HG03097 (cell line): ENCODE results near the gene CMIP.

ENCODE experiments used
- ATAC-seq: cut with Tn5 transposase; IDR thresholded peaks from one replicate; pipeline ENCODE4 v1.9.1; 2021; ENCODE audit not compliant: unreplicated experiment, low FRiP score

Gene CMIP

DNA sequence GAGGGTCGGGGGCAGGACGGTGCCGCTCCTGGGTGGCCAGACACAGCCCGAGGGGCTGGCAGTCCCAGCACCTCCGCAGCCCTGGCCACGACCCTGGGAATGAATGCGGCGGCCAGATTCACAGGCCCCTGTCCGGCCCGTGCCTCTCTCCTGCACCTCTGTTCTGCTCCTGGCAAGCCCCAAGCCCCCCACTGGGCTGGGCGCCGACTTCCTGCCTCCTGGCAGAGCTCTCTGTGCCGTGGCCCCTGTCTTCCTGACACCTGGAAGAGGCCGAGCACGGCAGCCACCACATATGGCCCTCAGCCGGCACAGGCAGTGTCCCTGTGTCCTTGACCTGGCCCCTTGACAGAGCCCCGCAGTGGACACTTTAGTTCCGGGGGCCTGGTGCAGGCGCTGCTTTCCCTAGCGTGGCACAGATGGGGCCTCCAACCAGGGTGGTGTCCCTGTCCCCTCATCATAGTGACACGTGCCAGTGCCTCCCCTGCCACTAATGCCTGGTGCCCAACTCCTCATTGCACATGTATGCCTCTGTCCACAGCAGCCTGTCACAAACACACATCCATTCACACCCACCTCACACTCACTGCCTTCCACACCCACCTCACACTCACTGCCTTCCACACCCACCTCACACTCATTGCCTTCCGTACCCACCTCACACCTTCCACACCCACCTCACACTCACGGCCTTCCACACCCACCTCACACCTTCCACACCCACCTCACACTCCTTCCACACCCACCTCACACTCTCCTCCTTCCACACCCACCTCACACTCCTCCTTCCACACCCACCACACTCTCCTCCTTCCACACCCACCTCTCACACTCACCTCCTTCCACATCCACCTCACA lies 223.9 kb downstream of the CMIP start:
- ATAC-seq = no peak

DNA sequence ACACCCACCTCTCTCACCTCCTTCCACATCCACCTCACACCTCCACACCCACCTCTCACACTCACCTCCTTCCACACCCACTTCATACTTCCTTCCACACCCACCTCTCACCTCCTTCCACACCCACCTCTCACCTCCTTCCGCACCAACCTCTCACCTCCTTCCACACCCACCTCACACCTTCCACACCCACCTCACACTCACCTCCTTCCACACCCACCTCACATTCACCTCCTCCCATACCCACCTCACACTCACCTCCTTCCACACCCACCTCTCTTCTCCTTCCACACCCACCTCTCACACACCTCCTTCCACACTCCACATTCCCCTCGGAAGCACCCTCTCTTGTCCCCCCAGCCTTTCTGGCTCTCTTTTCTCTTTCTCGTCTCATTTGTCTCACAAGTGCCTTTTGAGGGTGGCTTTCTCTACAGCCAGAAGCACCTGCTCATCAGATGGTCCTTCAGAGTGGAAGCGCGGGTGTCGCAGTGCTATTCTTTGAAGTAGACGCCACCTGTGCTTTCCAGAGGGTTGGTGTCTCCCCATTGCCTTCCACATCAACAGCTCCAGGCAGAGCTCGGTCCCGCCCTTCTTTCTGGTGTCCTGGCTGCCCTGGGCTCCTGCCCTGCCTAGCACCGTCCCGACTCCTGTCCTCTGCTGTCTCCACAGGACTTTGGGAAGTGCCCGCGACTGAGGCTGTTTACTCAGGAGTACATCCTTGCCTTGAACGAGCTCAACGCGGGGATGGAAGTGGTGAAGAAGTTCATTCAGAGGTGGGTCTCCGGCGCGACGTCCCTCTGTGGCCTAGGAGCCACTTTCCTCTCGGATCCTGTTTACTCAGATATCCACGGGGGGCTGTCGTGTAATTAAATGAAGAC lies 225.1 kb downstream of the CMIP start:
- no peak for ATAC-seq

DNA sequence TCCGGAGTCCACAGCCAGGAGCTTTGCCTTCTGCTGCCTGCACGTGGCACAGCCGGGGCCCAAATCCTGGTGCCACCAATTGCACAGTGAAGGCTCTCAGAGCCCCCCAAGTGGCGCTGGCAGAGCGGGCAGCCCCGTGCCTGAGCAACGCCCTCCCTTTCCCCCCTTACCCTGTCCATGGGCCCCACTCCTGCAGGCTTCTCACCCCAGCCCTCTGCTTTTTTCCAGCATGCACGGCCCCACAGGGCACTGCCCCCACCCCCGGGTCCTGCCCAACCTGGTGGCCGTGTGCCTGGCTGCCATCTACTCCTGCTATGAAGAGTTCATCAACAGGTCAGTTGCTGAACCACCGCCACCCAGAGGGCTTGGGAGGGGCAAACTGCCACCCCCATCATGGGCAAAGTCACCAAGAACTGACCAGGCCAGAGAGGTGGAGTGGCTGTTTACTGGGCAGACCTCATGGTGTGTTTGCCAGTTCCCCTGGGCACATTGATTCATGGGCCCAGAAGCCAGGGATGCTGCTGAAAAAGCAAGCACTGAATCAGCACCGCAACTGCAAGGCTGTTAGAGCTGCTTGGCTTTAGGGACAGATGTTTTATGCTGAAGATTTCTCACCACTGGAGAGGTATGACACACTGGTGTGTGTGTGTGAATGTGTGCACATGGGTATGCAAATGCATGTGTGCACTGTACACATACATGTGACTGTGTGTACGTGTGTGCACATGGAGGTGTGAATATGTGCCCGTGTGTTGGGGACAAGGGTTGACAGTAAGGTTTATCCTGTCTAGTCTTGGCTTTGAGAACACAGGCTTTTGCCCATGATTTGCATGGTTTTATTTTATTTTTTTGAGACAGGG lies 227.4 kb downstream of the CMIP start:
- no peak for ATAC-seq

DNA sequence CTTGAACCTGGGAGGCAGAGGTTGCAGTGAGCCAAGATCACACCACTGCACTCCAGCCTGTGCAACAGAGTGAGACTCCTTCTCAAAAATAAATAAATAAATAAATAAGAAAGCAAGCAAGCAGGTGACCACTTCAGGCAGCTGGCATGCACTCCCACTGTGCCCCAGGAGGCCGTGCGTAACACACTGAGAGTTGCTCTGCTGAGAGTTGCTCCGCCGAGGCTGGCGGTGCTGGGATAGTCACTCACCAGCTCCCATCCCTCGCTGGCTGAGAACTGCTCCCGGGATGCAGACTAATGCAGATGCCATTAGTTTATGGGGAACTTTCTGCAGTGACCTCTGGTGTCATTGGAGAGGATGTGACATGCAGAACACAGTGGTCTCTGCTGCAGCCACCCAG lies 228.8 kb downstream of the CMIP start:
- ATAC-seq = no peak

DNA sequence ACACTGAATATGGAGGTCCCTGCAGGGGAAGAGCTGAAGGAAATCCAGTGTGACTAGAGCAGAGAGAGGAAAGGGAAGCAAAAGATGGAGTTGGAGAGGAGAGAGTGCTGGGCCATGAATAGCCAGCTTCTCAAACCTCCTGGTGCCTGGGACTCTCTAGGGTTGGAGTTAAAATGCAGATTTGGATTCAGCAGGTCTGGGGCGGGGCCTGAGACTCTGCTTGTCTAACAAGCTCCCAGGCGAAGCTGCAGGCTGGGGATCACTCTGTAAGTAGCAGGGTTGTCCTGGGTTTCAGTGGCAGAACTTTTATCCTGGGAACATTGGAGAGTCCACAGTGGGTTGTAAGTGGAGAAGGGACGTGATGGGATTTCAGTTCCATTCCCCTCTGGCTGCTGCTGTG lies 231.1 kb downstream of the CMIP start:
- ATAC-seq = no peak

DNA sequence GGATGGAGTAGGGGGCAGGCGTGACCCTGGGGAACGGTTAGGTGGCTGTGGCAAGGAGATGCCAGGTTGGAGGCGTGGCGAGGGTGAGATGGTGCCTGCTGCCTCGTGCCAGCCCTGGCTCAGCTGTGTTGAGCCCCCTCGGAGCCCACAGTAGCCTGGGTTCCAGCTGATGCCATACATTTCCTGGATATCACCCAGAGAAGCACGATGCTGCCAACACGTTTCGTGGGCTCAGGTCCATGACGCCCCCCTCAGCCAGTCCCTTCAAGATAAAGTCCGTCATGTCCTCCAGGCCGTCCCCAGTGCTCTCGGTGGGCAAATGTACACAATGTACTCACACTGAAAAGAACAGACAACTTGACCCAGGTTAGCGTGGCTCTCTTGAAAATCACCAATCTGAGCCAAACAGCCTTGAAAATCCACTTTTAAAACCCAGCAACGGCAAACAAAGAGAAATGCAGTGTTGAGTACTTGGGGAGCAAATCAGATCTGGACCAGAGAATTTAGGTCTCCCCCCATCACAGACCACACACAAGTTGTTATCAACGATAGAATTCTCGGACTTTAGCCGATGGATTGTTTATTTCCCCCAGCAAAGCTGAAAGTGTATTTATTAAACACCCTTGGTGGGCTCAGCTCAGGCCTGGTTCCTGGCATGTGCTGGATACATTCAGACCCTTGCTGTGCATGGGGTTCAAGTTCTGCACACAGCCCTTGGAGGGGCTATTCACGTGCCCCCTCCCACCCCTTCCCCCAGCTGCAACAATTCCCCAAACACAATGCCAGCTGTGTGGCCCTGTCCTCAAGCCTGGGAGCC lies 231.7 kb downstream of the CMIP start:
- ATAC-seq = no peak

DNA sequence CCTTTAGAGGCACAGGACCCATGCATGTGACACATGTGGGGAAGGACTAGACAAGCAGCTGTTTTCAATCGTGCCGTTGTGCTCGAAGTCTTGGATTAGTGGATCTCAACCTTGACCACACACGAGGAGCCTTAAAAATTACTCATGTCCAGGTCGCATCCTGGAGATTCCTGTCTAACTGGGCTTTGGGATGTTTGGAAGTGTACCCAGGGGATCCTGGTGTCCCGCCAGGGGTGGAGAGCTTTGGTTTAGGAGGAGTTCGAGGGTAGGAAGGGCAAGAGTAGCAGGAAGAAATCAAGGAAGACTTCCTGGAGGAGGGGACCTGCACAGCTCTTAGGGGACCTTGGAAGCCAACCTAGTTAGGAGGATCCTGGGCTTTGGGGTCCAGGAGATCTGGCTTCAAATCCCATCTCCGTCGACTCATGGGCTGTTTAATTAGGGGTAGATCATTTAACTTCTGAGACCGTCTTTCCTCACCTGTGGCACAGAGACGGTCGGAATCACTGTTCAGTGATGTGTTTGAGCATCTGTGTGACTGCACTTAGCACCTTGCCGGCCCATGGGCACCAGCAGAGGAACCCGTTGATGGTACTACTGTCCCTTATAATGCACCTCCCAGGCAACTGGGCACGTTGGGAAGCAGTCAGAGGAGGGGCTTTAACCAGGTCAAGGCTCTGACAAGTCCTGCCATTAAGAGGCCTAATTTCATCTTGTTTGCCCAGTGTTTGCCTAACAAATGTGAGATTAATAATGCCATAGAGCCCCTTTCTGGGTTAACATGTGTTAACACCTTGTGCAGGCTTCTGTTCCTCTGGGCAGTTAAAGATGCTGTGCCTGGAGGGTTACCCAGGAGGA lies 232.5 kb downstream of the CMIP start:
- ATAC-seq = no peak

DNA sequence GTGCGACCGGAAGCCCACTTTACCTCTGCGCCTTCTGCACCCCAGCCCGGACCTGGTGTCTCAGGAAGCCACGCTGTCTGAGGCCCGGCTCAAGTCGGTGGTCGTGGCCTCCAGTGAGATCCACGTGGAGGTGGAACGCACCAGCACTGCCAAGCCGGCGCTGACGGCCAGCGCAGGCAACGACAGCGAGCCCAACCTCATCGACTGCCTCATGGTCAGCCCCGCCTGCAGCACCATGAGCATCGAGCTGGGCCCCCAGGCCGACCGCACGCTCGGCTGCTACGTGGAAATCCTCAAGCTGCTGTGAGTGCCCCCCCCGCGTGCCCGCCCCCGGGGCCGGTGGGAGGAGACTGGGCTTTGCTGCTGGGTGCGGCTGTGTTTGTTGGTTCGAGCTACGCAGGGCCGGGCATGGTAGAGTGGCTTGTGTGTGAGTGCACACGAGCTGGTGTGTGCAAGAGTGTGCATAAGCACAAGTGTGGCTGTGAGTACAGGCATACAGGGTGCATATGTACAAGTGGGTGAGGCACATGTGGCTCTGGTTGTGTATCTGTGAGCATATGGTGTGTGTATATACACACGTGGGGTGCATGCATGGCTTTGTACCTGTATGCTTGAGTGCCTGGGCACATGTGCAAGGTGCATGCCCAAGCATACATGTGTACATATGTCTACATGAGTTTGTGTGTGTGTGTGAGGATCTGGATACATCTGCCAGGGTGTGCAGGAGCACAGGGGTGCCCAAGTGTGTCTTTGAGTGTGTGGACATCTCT lies 233.9 kb downstream of the CMIP start:
- ATAC-seq = no peak

DNA sequence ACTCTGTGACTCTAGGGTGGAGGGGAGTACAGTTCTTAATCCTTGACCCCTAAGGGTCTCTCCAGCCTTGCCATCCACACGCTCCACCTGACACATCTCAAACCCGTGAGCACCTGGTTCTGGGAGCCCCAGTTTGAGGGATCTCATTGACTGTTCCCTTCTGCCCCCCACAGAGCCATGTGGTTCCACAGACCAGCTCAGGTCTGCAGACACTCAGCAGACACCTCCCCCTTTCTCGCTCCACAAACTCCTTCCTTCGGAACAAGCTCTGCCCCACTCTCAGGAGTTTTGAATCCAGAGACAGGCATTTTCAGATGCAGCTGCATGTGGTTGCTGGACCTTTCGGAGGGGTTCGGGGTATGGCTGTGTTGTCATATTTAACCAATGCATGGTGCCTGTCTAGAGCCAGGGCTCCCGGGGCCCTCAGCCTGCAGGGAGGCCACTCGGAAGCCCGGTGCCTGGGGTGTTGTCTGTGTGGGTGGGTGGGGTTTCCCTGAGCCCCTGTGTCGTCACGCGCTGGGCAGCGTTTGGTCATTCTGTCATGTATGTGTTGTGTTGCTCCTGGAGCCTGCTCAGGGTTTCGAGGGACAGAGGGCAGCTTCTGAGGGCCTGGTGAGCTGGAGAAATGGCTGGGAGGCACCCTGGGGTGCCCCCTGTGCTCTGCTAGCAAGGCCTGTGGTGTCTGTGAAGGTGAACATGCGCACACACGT lies 235.3 kb downstream of the CMIP start:
- ATAC-seq = no peak

DNA sequence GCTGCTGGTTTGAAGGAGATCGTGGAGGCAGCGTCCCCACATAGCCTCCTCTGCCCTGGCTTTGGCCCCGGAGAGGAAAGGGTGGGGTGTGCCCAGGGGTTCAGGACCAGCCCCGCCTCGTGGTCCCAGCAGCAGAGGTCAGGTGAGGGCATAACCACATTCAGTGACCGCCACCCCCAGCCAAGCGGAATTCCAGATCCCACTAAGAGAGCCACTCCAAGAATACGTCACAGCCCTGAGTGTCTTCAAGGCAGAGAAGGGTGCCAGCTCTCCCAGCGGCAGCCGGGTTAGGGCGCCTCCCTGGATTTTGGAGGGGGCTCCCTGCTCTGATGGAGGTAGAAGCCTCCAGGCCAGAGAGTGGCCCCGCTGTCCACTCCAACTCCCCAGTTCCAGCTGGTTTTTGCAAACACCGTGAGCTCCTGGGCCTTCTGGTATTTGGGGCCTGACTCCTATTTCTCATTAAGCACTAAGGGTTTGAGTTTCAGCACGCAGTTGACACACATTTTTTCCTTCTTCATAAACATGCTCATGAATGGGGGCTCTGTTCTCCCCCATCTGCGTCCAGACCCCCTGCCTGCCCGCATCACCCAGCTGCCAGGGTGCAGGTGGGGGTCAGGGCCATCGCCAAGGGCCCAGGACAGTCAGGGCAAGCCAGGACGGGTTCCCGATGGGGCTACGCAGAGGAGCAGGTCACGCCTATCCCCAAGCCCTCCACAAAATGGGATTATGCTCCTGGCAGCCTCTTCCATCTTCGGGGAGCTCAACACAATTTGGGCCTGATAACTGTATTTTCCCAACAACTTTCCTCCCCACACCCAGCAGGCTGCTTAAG lies 236.1 kb downstream of the CMIP start:
- no peak for ATAC-seq

DNA sequence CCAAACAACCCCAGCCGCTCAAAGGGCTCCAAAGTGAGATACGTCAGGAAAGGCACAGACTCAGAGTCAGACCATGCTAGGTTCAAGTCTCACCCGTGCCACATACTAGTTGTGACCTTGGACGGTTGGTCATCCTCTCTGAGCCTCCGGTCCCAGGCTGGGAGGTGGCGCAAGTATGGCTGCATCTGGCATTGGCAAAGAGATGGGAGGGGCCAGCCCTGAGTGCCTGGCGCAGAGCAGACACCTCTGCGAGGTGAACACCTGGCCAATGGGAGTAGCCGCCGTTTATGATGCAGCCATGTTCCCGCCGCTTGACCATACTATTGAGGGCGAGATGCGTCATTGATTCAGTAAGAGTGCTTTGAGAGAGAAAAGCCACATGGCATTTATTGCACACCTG lies 236.7 kb downstream of the CMIP start:
- ATAC-seq = no peak

DNA sequence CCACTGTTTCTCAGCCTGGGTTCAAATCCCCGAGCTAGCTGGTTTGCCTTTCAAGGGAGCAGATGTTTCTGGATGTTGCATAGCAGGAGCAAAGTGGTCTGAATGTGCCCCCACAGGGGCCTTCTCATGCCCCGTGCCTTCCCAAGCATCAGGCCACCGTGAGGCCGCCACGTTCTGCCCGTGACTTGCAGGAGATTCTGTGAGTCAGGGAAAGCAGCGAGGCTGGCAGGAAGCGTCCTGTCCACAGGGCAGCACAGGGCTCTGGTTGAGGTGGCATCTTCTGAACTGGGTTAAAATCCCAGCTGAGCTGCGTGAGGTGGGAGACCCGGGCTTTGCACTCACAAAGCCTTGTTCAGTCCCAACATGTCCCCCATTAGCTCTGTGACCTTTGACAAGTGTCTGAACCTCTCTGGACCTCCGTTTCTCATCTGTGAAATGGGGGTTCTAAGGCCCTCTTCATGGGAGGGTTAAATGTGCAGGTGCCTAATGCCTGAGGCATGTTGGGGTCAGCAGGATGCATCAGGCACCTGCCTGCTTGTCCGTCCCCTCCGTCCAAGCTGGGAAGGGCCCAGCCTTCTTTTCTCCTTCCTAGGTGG lies 239.7 kb downstream of the CMIP start:
- no peak for ATAC-seq

DNA sequence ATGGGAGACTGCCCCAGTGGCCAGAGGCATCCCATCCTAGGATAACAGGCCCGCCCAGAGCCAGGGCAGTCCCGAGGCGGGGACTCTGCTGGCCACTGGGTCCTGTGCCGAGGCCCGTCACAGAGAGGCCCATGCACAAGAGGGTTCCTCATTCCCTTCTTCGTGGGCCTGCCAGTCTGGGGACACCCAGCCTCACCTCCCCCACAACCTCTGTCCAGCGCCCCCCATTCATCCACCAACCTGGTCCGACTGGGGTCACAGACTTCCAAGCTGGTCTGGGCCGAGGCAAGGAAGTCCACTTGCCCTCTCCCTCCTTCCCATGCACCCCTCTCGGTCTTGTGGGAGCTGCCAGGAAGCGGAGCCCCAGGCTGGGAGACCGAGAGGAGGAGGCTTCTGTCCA lies 240.3 kb downstream of the CMIP start:
- no peak for ATAC-seq

DNA sequence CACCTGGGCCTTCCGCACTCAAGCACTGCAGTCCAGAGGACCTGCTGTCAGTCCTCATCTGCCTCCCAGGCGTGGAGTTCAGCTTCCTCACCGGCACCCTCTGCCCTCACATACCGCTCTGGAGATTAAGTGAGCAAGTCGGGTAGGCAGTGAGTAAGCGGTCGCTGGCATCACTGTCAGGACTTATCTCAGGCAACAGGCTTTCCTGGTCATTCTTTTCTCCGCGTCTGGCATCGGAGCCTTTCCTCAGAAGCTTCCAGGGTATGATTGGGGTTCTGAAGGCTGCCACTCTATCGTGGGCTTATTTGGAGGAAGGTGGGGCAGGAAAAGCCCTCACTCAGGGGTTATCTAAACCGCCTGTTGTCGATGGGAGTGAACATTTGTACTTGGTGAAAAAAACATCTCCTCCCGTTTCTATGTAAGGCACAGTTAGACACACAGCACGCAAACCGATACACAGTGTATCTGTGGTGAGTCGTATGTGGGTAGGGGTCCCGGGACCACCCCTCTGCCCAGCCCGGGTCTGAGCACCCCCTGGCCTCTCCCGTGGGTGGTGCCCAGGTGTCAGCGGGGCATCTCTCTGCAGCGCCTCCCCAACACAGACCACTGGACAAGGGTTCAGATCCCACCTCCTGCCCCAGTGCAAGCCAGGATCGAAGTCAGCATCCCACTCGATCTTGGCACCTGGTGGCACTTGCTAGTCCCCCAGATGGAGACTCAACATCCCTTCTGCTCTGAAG lies 242.0 kb downstream of the CMIP start:
- no peak for ATAC-seq

DNA sequence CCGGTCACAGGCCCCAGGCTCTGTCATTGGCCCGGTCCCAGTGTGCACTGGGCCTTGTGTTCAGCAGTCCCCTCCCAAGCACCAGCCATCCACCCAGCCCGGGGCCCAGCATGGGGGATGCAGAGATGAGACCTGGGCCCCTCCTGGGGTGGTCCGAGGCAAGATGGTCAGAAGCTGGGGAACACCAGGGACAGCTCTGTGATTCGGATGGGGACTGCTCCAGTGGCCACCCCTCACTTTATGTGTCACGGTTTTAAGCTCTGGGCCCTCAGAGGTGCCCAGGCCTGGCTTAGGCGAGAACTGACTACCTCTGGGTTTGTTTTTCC lies 242.5 kb downstream of the CMIP start:
- ATAC-seq = no peak

DNA sequence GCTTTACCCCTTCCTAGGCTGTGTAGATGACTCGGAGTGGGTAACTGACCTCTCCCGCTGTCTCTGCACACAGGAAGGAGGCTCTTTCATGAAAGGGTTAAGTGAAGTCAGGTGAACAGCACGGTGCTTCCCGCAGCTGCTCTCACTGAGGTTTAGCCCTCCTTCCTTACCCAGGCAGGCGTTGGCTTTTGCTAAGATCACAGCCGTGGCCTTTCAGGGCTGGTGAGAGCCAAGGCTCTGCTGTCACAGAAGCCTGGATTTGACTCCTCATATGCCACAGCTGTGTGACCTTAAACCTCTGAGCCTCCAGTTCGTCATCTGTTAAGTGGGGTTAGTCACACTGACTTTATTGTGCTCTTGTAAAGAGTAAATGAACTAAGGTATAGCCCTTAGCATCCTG lies 243.6 kb downstream of the CMIP start:
- ATAC-seq = no peak
